ENCODE results near the gene ADCK1.
"Not testable (repeated sequence)": the region's sequence is repeated elsewhere in the genome, so short reads cannot be mapped to it uniquely, and the experiment has no call there.

The ADCK1 gene, protein sequence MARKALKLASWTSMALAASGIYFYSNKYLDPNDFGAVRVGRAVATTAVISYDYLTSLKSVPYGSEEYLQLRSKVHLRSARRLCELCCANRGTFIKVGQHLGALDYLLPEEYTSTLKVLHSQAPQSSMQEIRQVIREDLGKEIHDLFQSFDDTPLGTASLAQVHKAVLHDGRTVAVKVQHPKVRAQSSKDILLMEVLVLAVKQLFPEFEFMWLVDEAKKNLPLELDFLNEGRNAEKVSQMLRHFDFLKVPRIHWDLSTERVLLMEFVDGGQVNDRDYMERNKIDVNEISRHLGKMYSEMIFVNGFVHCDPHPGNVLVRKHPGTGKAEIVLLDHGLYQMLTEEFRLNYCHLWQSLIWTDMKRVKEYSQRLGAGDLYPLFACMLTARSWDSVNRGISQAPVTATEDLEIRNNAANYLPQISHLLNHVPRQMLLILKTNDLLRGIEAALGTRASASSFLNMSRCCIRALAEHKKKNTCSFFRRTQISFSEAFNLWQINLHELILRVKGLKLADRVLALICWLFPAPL

DNA sequence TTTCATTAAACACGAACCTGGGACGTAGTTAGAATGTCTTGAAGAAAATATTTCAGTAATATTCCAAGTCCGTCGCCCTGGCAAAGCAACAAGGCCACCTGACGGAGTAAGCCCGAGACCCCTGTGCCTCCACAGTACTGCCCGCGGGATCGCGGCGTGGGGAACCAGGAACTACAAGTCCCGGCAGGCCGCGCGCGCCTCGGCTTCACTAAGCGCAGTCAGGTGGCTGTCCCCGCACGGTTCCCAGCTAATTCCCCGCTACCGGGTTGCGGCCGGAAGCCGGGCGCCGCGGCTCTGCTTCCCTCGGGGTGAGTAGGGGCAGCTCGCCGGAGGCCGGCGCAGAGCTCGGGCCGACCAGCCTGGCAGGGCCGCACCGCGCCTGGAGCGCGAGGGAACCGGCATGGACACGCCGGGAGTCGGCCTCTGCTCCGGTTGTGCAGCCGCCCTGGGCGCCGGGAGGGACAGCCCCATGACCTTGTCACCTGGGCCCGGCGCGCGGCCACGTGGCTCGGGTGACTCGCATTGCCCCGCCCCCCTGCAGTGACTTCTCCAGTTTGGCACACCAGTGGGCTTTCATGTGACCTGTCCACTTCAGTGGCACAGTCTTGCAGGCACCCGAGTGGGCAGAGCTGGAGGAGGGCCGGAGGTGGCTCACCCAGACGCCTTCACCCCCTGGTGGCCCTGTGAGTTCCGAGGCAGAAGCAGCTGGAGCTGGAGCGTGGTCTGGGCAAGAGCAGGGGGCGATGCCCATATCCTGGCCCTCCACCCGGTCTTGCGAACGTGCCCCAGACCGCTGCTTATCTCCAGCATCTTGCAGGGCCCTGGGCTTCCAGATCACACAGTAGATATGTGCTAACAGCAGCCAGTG is at the start of gene ADCK1:
ADCK1 (plus strand) TSS at position 247 of the 868 bp plus-strand sequence. CDS start 18,870 bp downstream, outside the sequence.
- Histone ChIP-seq H3K4me3 (ENCODE audit: low read depth in 1 of 5, low read length in 5 of 5) (peak within 1 kb of the TSS; percentile 69 to 88 (median 81)), H3K9ac (ENCODE audit: low read length in 5 of 5) (peak within 1 kb of the TSS; percentile 73 to 95 (median 87)), H3K27me3 (ENCODE audit: control insufficient read depth in 5 of 5, insufficient read depth in 4 of 5, low read length in 5 of 5) (no peaks in the 10 kb centered on the region), H3K27ac (ENCODE audit: low read depth, low read length) (peak within 1 kb of the TSS; percentile 90), H3K4me1 (ENCODE audit: control insufficient read depth in 5 of 5, insufficient read depth in 5 of 5, low read length in 5 of 5) (peaks cover 0 to 22% (median 15%) of the 10 kb centered on the region in 5 donors), H3K9me3 (ENCODE audit: control insufficient read depth in 5 of 5, low read length in 5 of 5) (no peaks in the 10 kb centered on the region), H3K36me3 (ENCODE audit: control insufficient read depth in 5 of 5, insufficient read depth in 5 of 5, low read length in 5 of 5) (no peaks in the 10 kb centered on the region)

DNA sequence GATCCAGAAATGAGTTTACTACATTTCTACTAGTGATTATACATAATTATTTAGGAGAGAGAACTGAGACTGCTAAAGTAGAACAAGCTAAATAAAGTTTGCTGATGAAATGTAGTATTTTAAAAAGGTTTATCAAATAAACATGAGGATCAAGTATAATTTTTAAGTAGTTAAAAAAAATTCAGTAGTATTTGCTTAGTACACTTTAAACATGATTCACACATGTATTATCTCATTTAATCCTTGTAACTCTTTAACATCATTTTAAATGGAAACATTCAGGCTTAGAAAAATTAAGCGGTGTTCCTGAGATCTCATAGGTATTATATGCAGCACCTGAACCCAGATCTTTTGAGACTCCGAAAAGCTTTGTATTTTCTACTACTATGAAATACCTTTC is 47.6 kb upstream of the ADCK1 start:
- Histone ChIP-seq H3K27ac (ENCODE audit: low read depth, low read length) (no peak overlapping the region), H3K9me3 (ENCODE audit: control insufficient read depth in 5 of 5, low read length in 5 of 5) (no peaks in the 10 kb centered on the region), H3K4me3 (ENCODE audit: low read depth in 1 of 5, low read length in 5 of 5) (no peak overlapping the region), H3K36me3 (ENCODE audit: control insufficient read depth in 5 of 5, insufficient read depth in 5 of 5, low read length in 5 of 5) (peaks cover 29 to 54% (median 44%) of the 10 kb centered on the region in 5 donors), H3K9ac (ENCODE audit: low read length in 5 of 5) (no peak overlapping the region), H3K4me1 (ENCODE audit: control insufficient read depth in 5 of 5, insufficient read depth in 5 of 5, low read length in 5 of 5) (peaks cover 0 to 3% (median under 1%) of the 10 kb centered on the region in 5 donors), H3K27me3 (ENCODE audit: control insufficient read depth in 5 of 5, insufficient read depth in 4 of 5, low read length in 5 of 5) (no peaks in the 10 kb centered on the region)

DNA sequence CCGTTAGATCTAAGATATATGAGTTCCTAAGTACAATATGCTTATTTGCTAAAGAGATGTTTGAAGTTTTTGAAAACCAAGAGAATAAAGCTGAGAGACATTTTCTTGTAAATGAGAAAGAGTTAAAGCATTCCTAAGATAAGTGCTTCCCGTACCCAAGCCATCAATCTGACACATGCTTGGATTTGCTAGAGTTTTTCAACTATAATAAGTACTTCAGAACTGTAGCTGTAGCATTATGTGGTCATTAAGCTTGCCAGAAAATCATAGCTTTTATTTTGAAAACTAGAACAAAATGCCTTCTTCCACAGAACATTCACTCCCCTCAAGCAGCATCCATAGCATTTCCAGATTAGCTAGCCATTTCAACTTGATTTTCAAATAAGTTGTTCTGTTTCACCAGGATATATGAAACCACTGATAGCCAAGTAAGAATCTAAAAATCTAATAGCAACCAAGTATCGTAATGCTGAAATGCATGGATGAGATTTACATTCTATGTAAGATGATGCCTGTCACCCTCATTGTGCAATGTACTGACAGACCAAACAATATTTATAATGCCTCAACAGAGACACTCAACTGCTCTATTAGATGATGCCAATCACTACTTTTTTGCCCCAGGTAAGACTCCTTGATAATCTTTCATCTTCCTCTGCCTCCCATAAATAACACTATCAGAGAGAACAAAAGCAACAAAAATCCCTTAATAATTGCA is 47.0 kb upstream of the ADCK1 start:
- H3K9me3 ChIP-seq (ENCODE audit: control insufficient read depth in 5 of 5, low read length in 5 of 5): no peaks in the 10 kb centered on the region
- H3K36me3 ChIP-seq (ENCODE audit: control insufficient read depth in 5 of 5, insufficient read depth in 5 of 5, low read length in 5 of 5): peaks cover 29 to 51% (median 41%) of the 10 kb centered on the region in 5 donors
- H3K9ac ChIP-seq (ENCODE audit: low read length in 5 of 5): no peak overlapping the region
- H3K4me3 ChIP-seq (ENCODE audit: low read depth in 1 of 5, low read length in 5 of 5): no peak overlapping the region
- no peaks in the 10 kb centered on the region for H3K27me3 ChIP-seq (ENCODE audit: control insufficient read depth in 5 of 5, insufficient read depth in 4 of 5, low read length in 5 of 5)
- peaks cover 0 to 8% (median 2%) of the 10 kb centered on the region in 5 donors for H3K4me1 ChIP-seq (ENCODE audit: control insufficient read depth in 5 of 5, insufficient read depth in 5 of 5, low read length in 5 of 5)
- no peak overlapping the region for H3K27ac ChIP-seq (ENCODE audit: low read depth, low read length)

DNA sequence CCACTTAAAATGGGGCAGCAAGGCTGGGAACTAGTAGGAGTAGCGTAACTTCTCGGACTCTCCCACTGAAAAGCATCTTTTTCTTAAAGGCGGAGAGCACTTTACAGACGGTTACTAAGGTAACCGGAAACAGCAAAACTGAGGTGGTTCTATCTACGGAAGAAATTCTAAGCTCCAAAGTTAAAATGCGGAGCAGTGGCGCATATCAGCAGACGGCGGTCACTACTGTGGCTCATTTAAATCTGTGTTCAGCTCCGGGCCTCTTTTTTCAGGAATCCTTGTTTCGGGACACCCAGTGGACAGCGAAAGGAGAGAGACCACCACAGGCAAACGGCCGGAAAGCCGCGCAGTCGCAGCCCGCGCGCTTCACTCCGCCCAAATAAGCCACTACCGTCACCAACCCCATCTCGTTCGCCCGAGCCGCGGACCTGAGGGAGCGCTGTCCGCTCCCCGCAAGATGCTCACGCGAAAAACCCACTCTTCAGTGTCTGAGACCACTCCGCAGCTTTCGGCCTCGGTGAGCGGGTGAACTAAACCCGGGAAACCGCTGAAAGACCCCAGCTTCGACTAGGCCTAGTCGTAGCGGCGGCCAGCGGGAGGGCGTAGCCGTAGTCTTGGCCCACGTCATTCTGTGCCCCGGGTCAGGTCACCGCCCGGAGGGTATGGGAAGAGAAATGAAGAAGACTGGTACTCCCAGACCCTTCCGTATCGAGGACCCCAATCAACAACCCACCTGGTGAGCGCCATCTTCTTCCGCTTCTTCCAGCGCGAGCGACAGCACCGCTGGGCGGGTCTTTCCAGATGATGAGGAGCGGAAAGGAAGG is 39.3 kb upstream of the ADCK1 start, which contains the start of gene SNW1:
SNW1 (minus strand) TSS at position 776 of the 824 bp plus-strand sequence; CDS start at position 747, 29 bp downstream.
- peak within 1 kb of the TSS; percentile 75 to 97 (median 89) for H3K9ac ChIP-seq (ENCODE audit: low read length in 5 of 5)
- no peaks in the 10 kb centered on the region for H3K9me3 ChIP-seq (ENCODE audit: control insufficient read depth in 5 of 5, low read length in 5 of 5)
- H3K4me3 ChIP-seq (ENCODE audit: low read depth in 1 of 5, low read length in 5 of 5): peak within 1 kb of the TSS; percentile 83 to 100 (median 93)
- peaks cover 0 to 6% (median 0%) of the 10 kb centered on the region in 5 donors for H3K36me3 ChIP-seq (ENCODE audit: control insufficient read depth in 5 of 5, insufficient read depth in 5 of 5, low read length in 5 of 5)
- H3K27me3 ChIP-seq (ENCODE audit: control insufficient read depth in 5 of 5, insufficient read depth in 4 of 5, low read length in 5 of 5): no peaks in the 10 kb centered on the region
- peaks cover 2 to 40% (median 35%) of the 10 kb centered on the region in 5 donors for H3K4me1 ChIP-seq (ENCODE audit: control insufficient read depth in 5 of 5, insufficient read depth in 5 of 5, low read length in 5 of 5)
- H3K27ac ChIP-seq (ENCODE audit: low read depth, low read length): peak within 1 kb of the TSS; percentile 88

DNA sequence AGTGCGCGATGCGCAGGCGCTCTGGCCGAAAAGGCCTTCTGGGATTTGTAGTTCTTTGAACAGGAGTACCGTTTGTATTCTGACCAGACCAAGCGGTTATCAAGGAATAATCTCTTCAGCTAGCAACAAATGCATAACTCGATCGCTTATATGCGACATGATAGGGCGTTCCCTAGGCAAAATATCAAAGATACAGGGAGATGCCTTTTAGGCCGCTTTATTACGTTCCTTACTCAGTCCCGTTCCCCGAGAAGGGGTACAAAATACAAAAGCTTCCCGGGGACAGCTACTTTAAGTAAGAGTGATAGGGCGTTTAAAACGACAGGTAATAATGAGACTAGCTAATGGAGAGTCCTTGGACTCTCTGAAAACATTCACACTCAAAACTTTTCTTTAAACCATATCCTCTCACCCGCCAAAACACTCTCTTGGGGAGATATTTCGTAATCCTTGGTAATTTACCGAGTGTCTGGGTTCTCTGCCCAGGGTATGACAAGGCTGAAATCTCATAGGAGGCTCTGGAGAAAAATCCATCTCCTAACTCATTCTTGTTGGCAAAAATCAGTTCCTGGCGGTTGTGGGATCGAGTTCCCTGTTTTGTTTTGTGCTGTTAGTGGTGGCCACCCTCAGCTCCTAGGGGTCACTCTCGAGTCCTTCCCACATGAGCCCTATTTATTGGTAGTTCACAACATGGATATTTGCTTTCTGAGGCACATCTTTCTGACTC is 38.5 kb upstream of the ADCK1 start:
- no peaks in the 10 kb centered on the region for H3K9me3 ChIP-seq (ENCODE audit: control insufficient read depth in 5 of 5, low read length in 5 of 5)
- H3K4me1 ChIP-seq (ENCODE audit: control insufficient read depth in 5 of 5, insufficient read depth in 5 of 5, low read length in 5 of 5): peaks cover 2 to 40% (median 35%) of the 10 kb centered on the region in 5 donors
- H3K36me3 ChIP-seq (ENCODE audit: control insufficient read depth in 5 of 5, insufficient read depth in 5 of 5, low read length in 5 of 5): peaks cover 0 to 6% (median 0%) of the 10 kb centered on the region in 5 donors
- peak overlapping the region; percentile 88 for H3K27ac ChIP-seq (ENCODE audit: low read depth, low read length)
- H3K9ac ChIP-seq (ENCODE audit: low read length in 5 of 5): peak overlapping the region; percentile 29 to 97 (median 89)
- no peaks in the 10 kb centered on the region for H3K27me3 ChIP-seq (ENCODE audit: control insufficient read depth in 5 of 5, insufficient read depth in 4 of 5, low read length in 5 of 5)
- peak overlapping the region; percentile 83 to 100 (median 93) for H3K4me3 ChIP-seq (ENCODE audit: low read depth in 1 of 5, low read length in 5 of 5)

DNA sequence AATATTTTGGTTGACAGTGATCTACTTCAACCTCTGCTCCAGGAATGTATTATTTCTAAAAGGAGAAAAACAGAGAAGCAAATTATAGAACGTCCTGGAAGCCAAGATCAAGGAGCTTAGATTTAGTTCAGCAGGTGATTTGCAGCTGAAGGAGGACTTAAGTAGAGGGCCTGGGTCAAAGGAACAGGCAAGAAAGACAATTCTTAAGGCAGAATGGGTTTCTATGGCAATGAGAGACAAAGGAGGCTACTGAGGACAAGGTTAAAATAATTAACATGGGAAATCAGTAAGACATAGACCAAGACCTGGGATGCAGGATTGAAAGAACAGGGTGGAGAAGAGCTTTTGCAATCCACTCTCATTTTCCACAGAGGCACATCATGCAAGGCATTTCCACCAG is 36.6 kb upstream of the ADCK1 start:
- Histone ChIP-seq H3K36me3 (ENCODE audit: control insufficient read depth in 5 of 5, insufficient read depth in 5 of 5, low read length in 5 of 5) (peaks cover 0 to 6% (median 0%) of the 10 kb centered on the region in 5 donors), H3K4me3 (ENCODE audit: low read depth in 1 of 5, low read length in 5 of 5) (no peak overlapping the region), H3K9me3 (ENCODE audit: control insufficient read depth in 5 of 5, low read length in 5 of 5) (no peaks in the 10 kb centered on the region), H3K4me1 (ENCODE audit: control insufficient read depth in 5 of 5, insufficient read depth in 5 of 5, low read length in 5 of 5) (peaks cover 2 to 31% (median 30%) of the 10 kb centered on the region in 5 donors), H3K9ac (ENCODE audit: low read length in 5 of 5) (no peak overlapping the region), H3K27ac (ENCODE audit: low read depth, low read length) (no peak overlapping the region), H3K27me3 (ENCODE audit: control insufficient read depth in 5 of 5, insufficient read depth in 4 of 5, low read length in 5 of 5) (no peaks in the 10 kb centered on the region)

DNA sequence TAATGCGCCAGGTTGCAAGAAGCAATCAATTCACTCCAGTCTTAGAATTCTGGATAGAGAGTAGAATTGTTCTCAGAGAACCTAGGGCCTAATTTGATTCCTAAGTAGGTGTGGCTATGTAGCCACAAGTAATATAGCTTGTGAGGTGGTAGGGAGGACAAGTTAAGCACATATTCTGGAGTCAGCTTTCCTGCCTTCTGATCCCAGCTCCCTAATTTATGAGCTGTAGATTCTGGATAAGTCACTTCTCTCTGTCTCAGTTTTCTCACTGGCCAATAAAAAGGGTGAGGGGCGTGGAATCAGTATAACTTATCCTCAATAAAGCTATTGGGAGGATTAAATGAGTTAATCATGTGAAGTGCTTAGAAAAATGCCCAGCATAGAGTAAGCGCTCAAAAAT is 35.9 kb upstream of the ADCK1 start:
- Histone ChIP-seq H3K36me3 (ENCODE audit: control insufficient read depth in 5 of 5, insufficient read depth in 5 of 5, low read length in 5 of 5) (peaks cover 0 to 1% (median 0%) of the 10 kb centered on the region in 5 donors), H3K27me3 (ENCODE audit: control insufficient read depth in 5 of 5, insufficient read depth in 4 of 5, low read length in 5 of 5) (no peaks in the 10 kb centered on the region), H3K4me1 (ENCODE audit: control insufficient read depth in 5 of 5, insufficient read depth in 5 of 5, low read length in 5 of 5) (peaks cover 2 to 25% (median 24%) of the 10 kb centered on the region in 5 donors), H3K4me3 (ENCODE audit: low read depth in 1 of 5, low read length in 5 of 5) (no peak overlapping the region), H3K27ac (ENCODE audit: low read depth, low read length) (no peak overlapping the region), H3K9ac (ENCODE audit: low read length in 5 of 5) (no peak overlapping the region), H3K9me3 (ENCODE audit: control insufficient read depth in 5 of 5, low read length in 5 of 5) (no peaks in the 10 kb centered on the region)

DNA sequence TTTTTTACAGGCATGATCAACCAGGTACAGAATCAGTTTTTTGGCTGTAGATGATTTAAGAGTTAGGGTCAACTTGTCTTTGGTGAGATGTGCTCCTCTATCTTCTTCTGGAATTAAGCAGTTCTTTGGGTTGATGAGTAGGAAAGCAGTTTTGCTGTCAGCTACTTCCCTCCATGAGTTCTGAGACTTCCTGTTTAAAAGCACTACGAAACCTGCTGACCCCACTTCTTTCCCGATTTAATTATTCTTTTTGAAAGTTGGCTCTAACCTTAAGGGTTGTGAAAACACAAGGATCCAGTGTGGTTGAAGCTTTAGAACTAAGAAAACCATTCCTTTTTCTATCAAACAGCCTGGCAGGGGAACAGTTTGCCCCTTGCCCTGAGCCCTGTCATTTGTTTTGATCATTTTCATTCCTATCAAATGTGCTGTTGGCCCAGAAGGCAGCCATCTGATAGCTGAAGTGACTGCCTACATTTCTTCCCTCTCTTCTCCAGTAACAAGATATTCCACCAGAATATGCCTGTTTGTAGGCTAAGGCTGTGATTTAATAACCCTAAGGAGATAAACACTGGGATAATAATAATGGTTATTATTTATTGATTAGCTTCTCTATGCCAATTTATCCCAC is 31.4 kb upstream of the ADCK1 start:
- not testable (repeated sequence) for H3K4me3 ChIP-seq (ENCODE audit: low read depth in 1 of 5, low read length in 5 of 5); H3K36me3 ChIP-seq (ENCODE audit: control insufficient read depth in 5 of 5, insufficient read depth in 5 of 5, low read length in 5 of 5); H3K9ac ChIP-seq (ENCODE audit: low read length in 5 of 5); H3K27me3 ChIP-seq (ENCODE audit: control insufficient read depth in 5 of 5, insufficient read depth in 4 of 5, low read length in 5 of 5); H3K9me3 ChIP-seq (ENCODE audit: control insufficient read depth in 5 of 5, low read length in 5 of 5); H3K4me1 ChIP-seq (ENCODE audit: control insufficient read depth in 5 of 5, insufficient read depth in 5 of 5, low read length in 5 of 5); H3K27ac ChIP-seq (ENCODE audit: low read depth, low read length)
